ENCODE measurements around the gene HACL1.

DNA sequence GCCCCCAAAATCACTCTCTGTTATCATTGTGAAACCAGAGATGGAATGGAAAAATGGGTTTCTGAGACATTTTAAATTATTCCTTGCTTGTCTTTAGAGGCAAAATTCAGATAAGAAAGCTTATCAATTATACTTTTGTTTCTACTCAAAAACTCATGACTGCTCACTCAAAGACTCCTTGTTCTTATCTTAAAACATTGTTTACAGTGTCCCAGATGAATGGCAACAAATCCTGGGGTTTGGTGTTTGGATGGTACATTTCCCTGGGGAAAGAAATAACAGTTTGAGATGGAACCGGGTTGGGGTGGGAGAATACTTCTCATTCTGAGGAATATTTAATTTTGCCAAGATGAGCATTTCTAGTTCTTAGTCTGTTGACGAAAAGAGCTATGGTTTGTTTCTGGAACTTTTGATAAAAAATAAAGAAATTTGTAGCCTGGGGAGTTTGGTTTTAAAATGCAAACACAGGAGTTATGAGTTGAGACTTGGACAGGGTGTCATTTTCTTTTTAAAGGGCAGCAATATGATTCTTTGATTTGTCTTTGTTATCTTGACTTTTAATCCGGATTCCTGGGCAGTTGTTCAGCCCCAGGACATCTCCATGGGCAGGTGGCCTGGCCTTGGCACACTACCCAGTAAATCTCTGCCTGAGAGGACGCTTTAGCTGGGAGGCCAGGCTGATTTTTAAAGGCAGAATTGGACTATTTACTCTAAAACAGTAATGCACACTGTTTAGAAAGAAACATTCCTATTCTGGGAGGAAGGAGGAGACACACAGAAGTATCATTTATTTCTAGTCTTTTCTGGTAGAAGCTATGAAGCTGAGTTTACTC, 32.6 kb upstream of the HACL1 start:
- TF ChIP-seq, protein P1, sequence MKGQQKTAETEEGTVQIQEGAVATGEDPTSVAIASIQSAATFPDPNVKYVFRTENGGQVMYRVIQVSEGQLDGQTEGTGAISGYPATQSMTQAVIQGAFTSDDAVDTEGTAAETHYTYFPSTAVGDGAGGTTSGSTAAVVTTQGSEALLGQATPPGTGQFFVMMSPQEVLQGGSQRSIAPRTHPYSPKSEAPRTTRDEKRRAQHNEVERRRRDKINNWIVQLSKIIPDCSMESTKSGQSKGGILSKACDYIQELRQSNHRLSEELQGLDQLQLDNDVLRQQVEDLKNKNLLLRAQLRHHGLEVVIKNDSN (CRISPR knock-in tag; IDR thresholded peaks at IDR 0.05): no peak
- TF ChIP-seq ZNF232 (CRISPR knock-in tag; IDR thresholded peaks at IDR 0.05) (no peak), ZNF263 (CRISPR knock-in tag; IDR thresholded peaks at IDR 0.05; ENCODE audit: low read depth) (no peak)
- TF ChIP-seq, protein P2, sequence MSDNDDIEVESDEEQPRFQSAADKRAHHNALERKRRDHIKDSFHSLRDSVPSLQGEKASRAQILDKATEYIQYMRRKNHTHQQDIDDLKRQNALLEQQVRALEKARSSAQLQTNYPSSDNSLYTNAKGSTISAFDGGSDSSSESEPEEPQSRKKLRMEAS (CRISPR knock-in tag; IDR thresholded peaks at IDR 0.05): no peak
- TF ChIP-seq, protein P3, sequence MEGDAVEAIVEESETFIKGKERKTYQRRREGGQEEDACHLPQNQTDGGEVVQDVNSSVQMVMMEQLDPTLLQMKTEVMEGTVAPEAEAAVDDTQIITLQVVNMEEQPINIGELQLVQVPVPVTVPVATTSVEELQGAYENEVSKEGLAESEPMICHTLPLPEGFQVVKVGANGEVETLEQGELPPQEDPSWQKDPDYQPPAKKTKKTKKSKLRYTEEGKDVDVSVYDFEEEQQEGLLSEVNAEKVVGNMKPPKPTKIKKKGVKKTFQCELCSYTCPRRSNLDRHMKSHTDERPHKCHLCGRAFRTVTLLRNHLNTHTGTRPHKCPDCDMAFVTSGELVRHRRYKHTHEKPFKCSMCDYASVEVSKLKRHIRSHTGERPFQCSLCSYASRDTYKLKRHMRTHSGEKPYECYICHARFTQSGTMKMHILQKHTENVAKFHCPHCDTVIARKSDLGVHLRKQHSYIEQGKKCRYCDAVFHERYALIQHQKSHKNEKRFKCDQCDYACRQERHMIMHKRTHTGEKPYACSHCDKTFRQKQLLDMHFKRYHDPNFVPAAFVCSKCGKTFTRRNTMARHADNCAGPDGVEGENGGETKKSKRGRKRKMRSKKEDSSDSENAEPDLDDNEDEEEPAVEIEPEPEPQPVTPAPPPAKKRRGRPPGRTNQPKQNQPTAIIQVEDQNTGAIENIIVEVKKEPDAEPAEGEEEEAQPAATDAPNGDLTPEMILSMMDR (IDR thresholded peaks at IDR 0.05): no peak
- TF ChIP-seq, protein P4, sequence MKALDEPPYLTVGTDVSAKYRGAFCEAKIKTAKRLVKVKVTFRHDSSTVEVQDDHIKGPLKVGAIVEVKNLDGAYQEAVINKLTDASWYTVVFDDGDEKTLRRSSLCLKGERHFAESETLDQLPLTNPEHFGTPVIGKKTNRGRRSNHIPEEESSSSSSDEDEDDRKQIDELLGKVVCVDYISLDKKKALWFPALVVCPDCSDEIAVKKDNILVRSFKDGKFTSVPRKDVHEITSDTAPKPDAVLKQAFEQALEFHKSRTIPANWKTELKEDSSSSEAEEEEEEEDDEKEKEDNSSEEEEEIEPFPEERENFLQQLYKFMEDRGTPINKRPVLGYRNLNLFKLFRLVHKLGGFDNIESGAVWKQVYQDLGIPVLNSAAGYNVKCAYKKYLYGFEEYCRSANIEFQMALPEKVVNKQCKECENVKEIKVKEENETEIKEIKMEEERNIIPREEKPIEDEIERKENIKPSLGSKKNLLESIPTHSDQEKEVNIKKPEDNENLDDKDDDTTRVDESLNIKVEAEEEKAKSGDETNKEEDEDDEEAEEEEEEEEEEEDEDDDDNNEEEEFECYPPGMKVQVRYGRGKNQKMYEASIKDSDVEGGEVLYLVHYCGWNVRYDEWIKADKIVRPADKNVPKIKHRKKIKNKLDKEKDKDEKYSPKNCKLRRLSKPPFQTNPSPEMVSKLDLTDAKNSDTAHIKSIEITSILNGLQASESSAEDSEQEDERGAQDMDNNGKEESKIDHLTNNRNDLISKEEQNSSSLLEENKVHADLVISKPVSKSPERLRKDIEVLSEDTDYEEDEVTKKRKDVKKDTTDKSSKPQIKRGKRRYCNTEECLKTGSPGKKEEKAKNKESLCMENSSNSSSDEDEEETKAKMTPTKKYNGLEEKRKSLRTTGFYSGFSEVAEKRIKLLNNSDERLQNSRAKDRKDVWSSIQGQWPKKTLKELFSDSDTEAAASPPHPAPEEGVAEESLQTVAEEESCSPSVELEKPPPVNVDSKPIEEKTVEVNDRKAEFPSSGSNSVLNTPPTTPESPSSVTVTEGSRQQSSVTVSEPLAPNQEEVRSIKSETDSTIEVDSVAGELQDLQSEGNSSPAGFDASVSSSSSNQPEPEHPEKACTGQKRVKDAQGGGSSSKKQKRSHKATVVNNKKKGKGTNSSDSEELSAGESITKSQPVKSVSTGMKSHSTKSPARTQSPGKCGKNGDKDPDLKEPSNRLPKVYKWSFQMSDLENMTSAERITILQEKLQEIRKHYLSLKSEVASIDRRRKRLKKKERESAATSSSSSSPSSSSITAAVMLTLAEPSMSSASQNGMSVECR (CRISPR knock-in tag; IDR thresholded peaks at IDR 0.05; ENCODE audit: borderline replicate concordance): no peak

Measured in WTC11 (cell line).